Panc1 (cell line): ENCODE results near the gene SMIM24. TPM values are rescaled to one million over a fixed set of nuclear protein-coding genes. Genes with fewer than 3 reads are reported as not detected.

Source experiments
- ATAC-seq: fragments of 200-7000 bp; cut with Tn5 transposase; 2 replicates; pipeline ENCODE4 v1.9.1; 2020; ENCODE audit warnings: mild to moderate bottlenecking, moderate library complexity
- BruUV-seq: library from RNA; stranded (reverse); fragments of 400-500 nt; replicated peaks from 2 replicates; lab custom pipeline; 2021; lab: Mats Ljungman, UMichigan
- CTCF ChIA-PET: fragments of 300-600 bp; sonication (Branson Sonifier 250); formaldehyde crosslinking; loops from one replicate; lab custom pipeline; 2022; ENCODE audit warnings: antibody characterized with exemption; lab: Charles Lee
- POLR2A ChIA-PET: fragments of 300-600 bp; sonication (Branson Sonifier 250); formaldehyde crosslinking; loops from one replicate; lab custom pipeline; 2022; ENCODE audit warnings: antibody characterized with exemption; lab: Charles Lee
- DNase-seq: peaks from one replicate; pipeline ENCODE4 v3.0.0-alpha.2; 2010; ENCODE audit warnings: low read depth, low spot score
- H3K27ac ChIP-seq: 2 replicates; pipeline ENCODE4 v1.5.1; 2011; ENCODE audit warnings: mild to moderate bottlenecking, low read length, inconsistent platforms
- H3K27me3 ChIP-seq: fragments of 200-500 bp; sonication (Bioruptor generic); 2 replicates; pipeline ENCODE4 v1.6.0; 2014; ENCODE audit warnings: low read length, inconsistent platforms; ENCODE audit not compliant: control insufficient read depth, insufficient read depth
- H3K36me3 ChIP-seq: fragments of 200-500 bp; sonication (Bioruptor generic); 2 replicates; pipeline ENCODE4 v1.5.1; 2014; ENCODE audit warnings: inconsistent platforms, mild to moderate bottlenecking, low read length, moderate library complexity; ENCODE audit not compliant: control insufficient read depth, insufficient read depth
- H3K4me1 ChIP-seq: 2 replicates; pipeline ENCODE4 v1.5.1; 2011; ENCODE audit warnings: inconsistent platforms, mild to moderate bottlenecking, low read length, moderate library complexity; ENCODE audit not compliant: control insufficient read depth, insufficient read depth
- H3K4me3 ChIP-seq, 2 experiments: 2 replicates each; pipeline ENCODE4 v1.5.1; 2011 to 2012; ENCODE audit warnings: low read depth in 2 of 2, low read length in 2 of 2, mild to moderate bottlenecking in 2 of 2, inconsistent platforms in 1 of 2, moderate library complexity in 1 of 2
- H3K9me3 ChIP-seq: fragments of 200-500 bp; sonication (Bioruptor generic); 2 replicates; pipeline ENCODE4 v1.5.1; 2014; ENCODE audit warnings: low read depth, mild to moderate bottlenecking, inconsistent platforms, low read length, moderate library complexity; ENCODE audit not compliant: control insufficient read depth, insufficient read depth
- CTCF ChIP-seq: fragments of 450-650 bp; IDR thresholded peaks from 2 replicates; pipeline ENCODE4 v1.5.1; 2017; ENCODE audit warnings: mild to moderate bottlenecking
- POLR2AphosphoS5 ChIP-seq: IDR thresholded peaks from 2 replicates; pipeline ENCODE4 v1.6.1; 2012; ENCODE audit warnings: mild to moderate bottlenecking, low read depth, low read length, moderate library complexity
- REST ChIP-seq, 2 experiments: IDR thresholded peaks; 2 replicates each; pipeline ENCODE4 v1.6.1; 2011 to 2012; ENCODE audit warnings: low read depth in 2 of 2, control low read depth in 1 of 2, low read length in 1 of 2, mild to moderate bottlenecking in 1 of 2, moderate library complexity in 1 of 2; ENCODE audit not compliant: insufficient read depth in 1 of 2
- SIN3A ChIP-seq: IDR thresholded peaks from 2 replicates; pipeline ENCODE4 v1.6.1; 2012; ENCODE audit warnings: low read depth, mild to moderate bottlenecking, low read length, moderate library complexity, borderline replicate concordance; ENCODE audit not compliant: insufficient read depth
- TCF7L2 ChIP-seq: IDR thresholded peaks from 2 replicates; pipeline ENCODE4 v1.6.1; 2011; ENCODE audit warnings: mild to moderate bottlenecking, low read depth, low read length, inconsistent platforms
- in situ Hi-C: cut with HindIII; loops from 2 replicates; pipeline ENCODE4 v1.10.0; 2016; ENCODE audit warnings: low sequenced_read_pairs, low pct_unique_long_range_greater_than_20kb
- intact Hi-C: fragments of 100-400 bp; cut with micrococcal nuclease; formaldehyde crosslinking; loops from one replicate; pipeline ENCODE4 v1.10.0; 2022; ENCODE audit not compliant: unreplicated experiment
- total RNA-seq: library from RNA; stranded (reverse); gene quantifications from one replicate; pipeline ENCODE4 v1.2.1, GENCODE V29; 2021; ENCODE audit not compliant: unreplicated experiment

SMIM24 gene
- total RNA-seq, 1 experiment from 2014 or later = 0.28 TPM

- Histone ChIP-seq H3K36me3 (no peaks in the 10 kb centered on the region), H3K4me3 (no peak overlapping the region), H3K27me3 (no peaks in the 10 kb centered on the region), H3K9me3 (no peaks in the 10 kb centered on the region), H3K4me1 (peaks cover 25% of the 10 kb centered on the region), H3K27ac (peak overlapping the region; percentile 51)
- ChIA-PET CTCF (no interaction called here), POLR2A (no interaction called here)
- in situ Hi-C loops (no loop called here), intact Hi-C loops (no loop called here)
- DNase-seq (no peak), ATAC-seq (peak; percentile 76)
- no TSS peak for BruUV-seq
- no peak for TF ChIP-seq CTCF
- no peak for TF ChIP-seq POLR2AphosphoS5
- no peak for TF ChIP-seq TCF7L2
- no peak for TF ChIP-seq SIN3A
- TF ChIP-seq REST (IDR thresholded peaks at IDR 0.05; ENCODE audit: insufficient read depth in 1 of 2, low read depth in 2 of 2, low read length in 1 of 2) = no peak
Measured at GRCh38 chr19:3457528-3458228, 22.6 kb downstream of the SMIM24 start.

GRCh38 chr19:3456925-3457527, 23.3 kb downstream of the SMIM24 start:
- ChIA-PET POLR2A (no interaction called here), CTCF (no interaction called here)
- TF ChIP-seq REST (IDR thresholded peaks at IDR 0.05; ENCODE audit: insufficient read depth in 1 of 2, low read depth in 2 of 2, low read length in 1 of 2) (no peak), SIN3A (no peak)
- Histone ChIP-seq H3K9me3 (no peaks in the 10 kb centered on the region), H3K27me3 (no peaks in the 10 kb centered on the region), H3K4me1 (peaks cover 25% of the 10 kb centered on the region), H3K36me3 (no peaks in the 10 kb centered on the region), H3K27ac (no peak overlapping the region; the same call in 1 of the 2 replicates), H3K4me3 (no peak overlapping the region)
- intact Hi-C loops (no loop called here), in situ Hi-C loops (no loop called here)
- ATAC-seq (peak; percentile 15; the same call in 1 of the 2 replicates), DNase-seq (no peak)
- no TSS peak for BruUV-seq
